OCI-LY1 (cell line): ENCODE measurements around the gene ANO3.

Experiments used
- CTCF ChIP-seq: fragments of 200-600 bp; sonication (generic), shearing (Covaris generic); IDR thresholded peaks from 2 replicates; pipeline ENCODE4 v1.5.1; 2017; ENCODE audit warnings: mild to moderate bottlenecking, antibody characterized with exemption, low read length, moderate library complexity, mixed read lengths
- EZH2 ChIP-seq: fragments of 200-600 bp; sonication (generic), shearing (Covaris generic); IDR thresholded peaks from 2 replicates; pipeline ENCODE4 v1.8.0; 2017; ENCODE audit warnings: borderline replicate concordance, mixed run types, mild to moderate bottlenecking, antibody characterized with exemption, low read length, moderate library complexity, mixed read lengths

GRCh38 chr11:26285608-26286007 is 46.3 kb upstream of the ANO3 start:
- TF ChIP-seq CTCF (no peak), EZH2 (no peak)
